HG03575 (cell line): Measurements from ENCODE around the gene CXCL3.

Experiments
- ATAC-seq: cut with Tn5 transposase; IDR thresholded peaks from one replicate; pipeline ENCODE4 v1.9.1; 2021; ENCODE audit not compliant: unreplicated experiment, insufficient number of reproducible peaks, low FRiP score; ENCODE audit errors: extremely low read depth

Gene CXCL3

DNA sequence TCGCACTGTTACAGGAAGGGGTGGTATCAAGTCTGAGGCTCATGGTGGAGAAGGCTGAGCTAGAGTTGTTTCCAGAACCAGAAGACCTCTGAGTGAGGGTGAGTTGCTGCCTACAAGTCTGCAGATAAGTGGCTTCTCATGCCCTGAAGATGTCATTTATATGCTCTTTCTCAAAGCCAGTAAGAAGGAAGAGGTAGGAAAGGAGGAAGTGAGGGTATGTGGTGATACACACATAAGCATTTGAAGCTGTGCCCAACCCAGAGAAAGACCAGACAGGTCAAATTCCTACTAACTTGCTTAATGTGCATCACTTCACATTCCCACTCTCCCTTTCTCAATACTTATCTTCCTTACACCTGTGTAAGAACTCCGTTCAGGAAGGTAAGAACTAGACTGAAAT lies 50.4 kb downstream of the CXCL3 start, which contains the start of gene PPBP:
Gene PPBP, minus strand, starts transcription at position 130 of the 400 bp plus-strand sequence. Its CDS starts 87 bp downstream, at position 43.
- ATAC-seq: no peak
